NCI-H510A treated with DMSO at 0.1 percent for 48 hours (cell line): ENCODE results near the gene COPB1.
"Not testable (repeated sequence)": the region's sequence is repeated elsewhere in the genome, so short reads cannot be mapped to it uniquely, and the experiment has no call there.

Experiments
- DNase-seq: peaks from one replicate; lab custom pipeline; 2025; lab: John Stamatoyannopoulos, UW

Gene COPB1

GRCh38 chr11:14499560-14500180, at the start of gene COPB1:
COPB1 (minus strand) TSS chr11:14499811; CDS start chr11:14498928, 883 bp downstream.
- peak; percentile 84 for DNase-seq

GRCh38 chr11:14547440-14547839, 47.8 kb upstream of the COPB1 start:
- no peak for DNase-seq

- DNase-seq: no peak
Observed at GRCh38 chr11:14546672-14547071, 47.1 kb upstream of the COPB1 start.

GRCh38 chr11:14544611-14545010, 45.0 kb upstream of the COPB1 start:
- no peak for DNase-seq

GRCh38 chr11:14543260-14543659, 43.6 kb upstream of the COPB1 start:
- no peak for DNase-seq

GRCh38 chr11:14542324-14542723, 42.7 kb upstream of the COPB1 start:
- no peak for DNase-seq

GRCh38 chr11:14541192-14541947, 41.8 kb upstream of the COPB1 start:
- no peak for DNase-seq

GRCh38 chr11:14539982-14540421, 40.4 kb upstream of the COPB1 start:
- DNase-seq: no peak

GRCh38 chr11:14538926-14539554, 39.4 kb upstream of the COPB1 start:
- no peak for DNase-seq

- no peak for DNase-seq
Observed at GRCh38 chr11:14538271-14538925, 38.8 kb upstream of the COPB1 start.

GRCh38 chr11:14537134-14537599, 37.6 kb upstream of the COPB1 start:
- peak; percentile 8 for DNase-seq

GRCh38 chr11:14535166-14535565, 35.6 kb upstream of the COPB1 start:
- not testable (repeated sequence) for DNase-seq

- no peak for DNase-seq
Observed at GRCh38 chr11:14529951-14530350, 30.3 kb upstream of the COPB1 start.

- no peak for DNase-seq
Observed at GRCh38 chr11:14529321-14529720, 29.7 kb upstream of the COPB1 start.

- no peak for DNase-seq
Observed at GRCh38 chr11:14522801-14523200, 23.2 kb upstream of the COPB1 start.

- no peak for DNase-seq
Observed at GRCh38 chr11:14522245-14522644, 22.6 kb upstream of the COPB1 start.

GRCh38 chr11:14520747-14521151, 21.1 kb upstream of the COPB1 start:
- peak; percentile 31 for DNase-seq

GRCh38 chr11:14519917-14520746, 20.5 kb upstream of the COPB1 start, which contains the start of gene PSMA1:
PSMA1 (minus strand) TSS chr11:14520386; CDS start chr11:14520299, 87 bp downstream.
- DNase-seq: peak; percentile 93

- peak; percentile 46 for DNase-seq
Observed at GRCh38 chr11:14519597-14519916, 19.9 kb upstream of the COPB1 start.

GRCh38 chr11:14518820-14519219, 19.2 kb upstream of the COPB1 start:
- no peak for DNase-seq

GRCh38 chr11:14513800-14514199, 14.2 kb upstream of the COPB1 start:
- no peak for DNase-seq

GRCh38 chr11:14506532-14506931, 6.9 kb upstream of the COPB1 start:
- DNase-seq: no peak
